Measurements from ENCODE around the gene LANCL2.

LANCL2 gene

GRCh38 chr7:55361560-55361959, 3.6 kb upstream of the LANCL2 start:
- in situ Hi-C loops (cut with HindIII; ENCODE audit: low sequenced_read_pairs) = no loop called here

DNA sequence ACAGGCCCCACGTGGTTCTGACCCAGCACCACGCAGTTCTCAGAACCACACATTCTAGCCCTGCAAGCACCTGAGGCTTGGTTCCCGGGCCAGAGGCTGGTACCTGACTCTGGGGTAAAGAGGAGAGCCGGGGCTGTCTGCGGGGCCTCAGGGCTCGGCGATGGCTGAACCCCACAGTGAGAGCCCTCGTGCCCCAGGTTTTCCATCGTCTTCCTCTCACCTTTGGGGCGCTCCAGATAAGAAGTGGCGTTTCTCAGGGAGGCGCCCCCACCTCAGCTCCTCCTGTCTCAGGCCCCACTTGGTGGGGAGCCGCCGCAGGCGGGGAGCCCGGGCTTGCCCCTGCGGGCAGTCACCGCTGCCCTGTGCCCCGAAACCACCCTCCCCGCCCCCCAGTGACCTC, 2.2 kb upstream of the LANCL2 start:
- in situ Hi-C loops (cut with HindIII; ENCODE audit: low sequenced_read_pairs) = no loop called here

DNA sequence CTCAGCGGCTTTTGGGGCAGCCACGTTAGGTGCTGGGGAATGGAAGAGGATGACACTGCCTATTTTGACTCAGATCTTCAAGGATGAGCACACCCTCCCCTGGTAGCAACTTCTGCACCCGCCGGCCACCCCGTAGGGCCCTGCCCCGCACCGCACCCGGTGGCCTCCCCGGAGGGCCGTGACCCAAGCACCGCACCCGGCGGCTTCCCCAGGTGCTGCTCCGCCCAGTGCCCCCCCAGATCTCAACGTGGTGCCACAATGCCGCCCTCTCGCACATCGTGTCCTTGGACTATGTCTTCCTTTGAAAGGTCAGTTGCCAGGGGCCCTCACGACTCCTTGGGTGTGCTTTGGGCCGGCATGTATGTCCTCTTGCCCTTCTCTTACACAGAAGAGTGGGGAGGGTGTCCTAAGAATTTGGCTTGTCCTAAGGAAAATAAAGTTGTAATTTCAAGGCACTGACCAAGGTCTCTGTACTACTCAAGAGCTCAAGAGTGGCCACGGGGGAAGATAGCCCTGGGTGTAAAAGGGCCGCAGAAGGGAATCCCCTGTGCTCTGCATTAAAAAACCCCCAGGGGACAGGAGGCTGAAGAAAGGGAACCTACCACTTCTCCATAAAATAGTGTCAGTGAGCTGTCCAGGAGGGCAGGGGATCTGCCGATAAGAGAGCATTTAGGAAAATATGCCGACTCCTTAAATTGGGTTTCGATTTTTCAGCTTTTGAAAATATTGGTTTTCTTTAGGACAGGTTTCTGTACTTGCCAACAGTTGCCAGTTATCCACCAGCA, 1.6 kb upstream of the LANCL2 start:
- in situ Hi-C loops (cut with HindIII; ENCODE audit: low sequenced_read_pairs) = no loop called here

GRCh38 chr7:55365675-55366460, 731 bp downstream of the LANCL2 start:
- in situ Hi-C loops (cut with HindIII; ENCODE audit: low sequenced_read_pairs) = no loop called here

DNA sequence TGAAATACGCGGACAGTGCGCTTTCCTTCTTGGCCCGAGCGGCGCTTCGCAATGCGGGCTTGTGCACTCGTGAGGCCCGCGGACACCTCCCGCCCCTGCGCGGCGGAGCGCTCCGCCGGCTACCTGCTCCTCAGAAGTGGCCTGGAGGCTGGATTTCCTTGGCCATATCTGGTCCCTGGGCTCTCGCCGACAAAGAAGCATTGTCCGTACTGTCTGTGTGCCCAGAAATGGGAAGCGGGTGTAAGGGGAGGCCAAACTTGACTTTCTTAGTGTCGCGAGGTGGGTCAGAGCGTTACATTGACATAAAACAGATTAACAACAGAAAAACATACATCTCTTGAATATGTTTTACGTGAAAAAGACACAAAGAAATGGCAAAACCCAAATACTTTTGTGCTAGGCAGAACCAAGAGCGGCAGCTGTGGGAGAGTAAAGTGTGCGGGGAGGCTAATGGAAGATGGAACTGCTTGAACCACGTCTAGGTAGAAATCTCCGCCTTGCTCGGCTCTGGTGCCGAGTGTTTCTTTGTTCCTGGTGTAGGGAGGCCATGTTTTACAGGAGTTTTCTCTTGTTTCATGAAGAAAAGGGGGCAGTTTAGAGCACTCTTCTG, 1.4 kb downstream of the LANCL2 start:
- in situ Hi-C loops (cut with HindIII; ENCODE audit: low sequenced_read_pairs) = no loop called here

GRCh38 chr7:55367283-55367840, 2.2 kb downstream of the LANCL2 start:
- in situ Hi-C loops (cut with HindIII; ENCODE audit: low sequenced_read_pairs) = no loop called here

- in situ Hi-C loops (cut with HindIII; ENCODE audit: low sequenced_read_pairs) = no loop called here
Measured at GRCh38 chr7:55369427-55370400, 4.6 kb downstream of the LANCL2 start.

GRCh38 chr7:55374213-55374612, 9.1 kb downstream of the LANCL2 start:
- in situ Hi-C loops (cut with HindIII; ENCODE audit: low sequenced_read_pairs) = no loop called here

GRCh38 chr7:55375237-55375636, 10.1 kb downstream of the LANCL2 start:
- in situ Hi-C loops (cut with HindIII; ENCODE audit: low sequenced_read_pairs) = no loop called here

GRCh38 chr7:55377162-55377817, 12.2 kb downstream of the LANCL2 start:
- in situ Hi-C loops (cut with HindIII; ENCODE audit: low sequenced_read_pairs) = no loop called here

DNA sequence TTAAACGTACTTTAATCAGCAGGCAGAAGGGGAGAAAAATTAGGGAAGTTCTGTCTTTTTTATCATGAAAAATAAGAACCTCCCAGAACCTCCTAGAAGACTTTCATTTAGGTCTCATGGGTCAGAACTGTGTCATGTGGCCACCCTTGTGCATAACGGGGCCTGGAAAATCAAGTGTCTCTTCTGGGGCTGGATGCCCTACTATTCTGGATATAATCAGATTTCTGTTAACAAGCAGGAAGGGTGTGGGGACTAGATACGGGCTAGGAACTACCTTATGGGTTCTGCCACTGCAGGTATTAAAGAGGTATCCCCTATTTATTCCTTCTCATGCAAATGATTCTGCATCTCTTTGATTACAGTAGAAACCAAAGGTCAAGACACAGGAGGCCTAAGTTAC, 14.1 kb downstream of the LANCL2 start:
- in situ Hi-C loops (cut with HindIII; ENCODE audit: low sequenced_read_pairs) = no loop called here

DNA sequence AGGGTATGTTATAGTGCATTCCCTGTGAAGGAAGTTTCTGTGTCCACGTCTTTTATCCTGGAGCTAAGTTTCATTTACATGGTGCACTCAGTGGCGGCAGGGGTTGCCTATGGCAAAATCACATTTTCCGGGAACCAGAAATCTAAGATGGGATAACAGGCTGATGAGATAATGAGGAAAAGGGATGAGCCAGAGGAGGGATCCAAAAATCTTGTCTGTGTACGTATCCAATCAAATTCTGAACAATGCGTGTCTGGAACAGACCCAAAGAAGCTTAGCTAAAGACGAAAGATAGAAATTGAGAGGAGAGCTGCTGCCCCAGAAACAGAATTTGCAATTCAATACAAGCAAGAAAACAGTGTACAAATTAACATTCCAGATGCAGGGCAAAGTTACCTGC, 16.1 kb downstream of the LANCL2 start:
- in situ Hi-C loops (cut with HindIII; ENCODE audit: low sequenced_read_pairs) = no loop called here

- in situ Hi-C loops (cut with HindIII; ENCODE audit: low sequenced_read_pairs) = no loop called here
Measured at GRCh38 chr7:55381696-55382095, 16.6 kb downstream of the LANCL2 start.

- in situ Hi-C loops (cut with HindIII; ENCODE audit: low sequenced_read_pairs) = no loop called here
Measured at GRCh38 chr7:55382251-55382650, 17.1 kb downstream of the LANCL2 start.

DNA sequence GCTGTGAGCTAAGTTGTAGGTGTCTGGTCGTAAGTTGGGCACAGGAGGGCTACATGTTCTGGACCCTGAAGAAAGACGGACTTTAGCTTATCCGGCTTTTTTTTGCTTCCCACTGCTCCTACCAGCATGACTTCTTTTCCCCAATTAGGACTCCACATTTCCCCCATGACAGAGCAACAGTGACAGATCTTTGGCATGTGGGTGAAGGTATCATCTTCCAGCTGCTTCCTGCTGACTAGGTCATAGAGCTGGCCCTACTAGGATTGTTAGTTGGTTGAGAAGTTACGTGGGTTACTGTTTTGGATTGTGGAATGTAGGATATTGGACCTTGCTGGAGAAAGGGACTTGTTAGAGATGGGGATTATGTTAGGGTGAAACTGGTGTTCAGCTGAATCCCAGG, 21.4 kb downstream of the LANCL2 start:
- in situ Hi-C loops (cut with HindIII; ENCODE audit: low sequenced_read_pairs) = no loop called here

GRCh38 chr7:55387062-55387965, 22.2 kb downstream of the LANCL2 start:
- in situ Hi-C loops (cut with HindIII; ENCODE audit: low sequenced_read_pairs) = no loop called here

DNA sequence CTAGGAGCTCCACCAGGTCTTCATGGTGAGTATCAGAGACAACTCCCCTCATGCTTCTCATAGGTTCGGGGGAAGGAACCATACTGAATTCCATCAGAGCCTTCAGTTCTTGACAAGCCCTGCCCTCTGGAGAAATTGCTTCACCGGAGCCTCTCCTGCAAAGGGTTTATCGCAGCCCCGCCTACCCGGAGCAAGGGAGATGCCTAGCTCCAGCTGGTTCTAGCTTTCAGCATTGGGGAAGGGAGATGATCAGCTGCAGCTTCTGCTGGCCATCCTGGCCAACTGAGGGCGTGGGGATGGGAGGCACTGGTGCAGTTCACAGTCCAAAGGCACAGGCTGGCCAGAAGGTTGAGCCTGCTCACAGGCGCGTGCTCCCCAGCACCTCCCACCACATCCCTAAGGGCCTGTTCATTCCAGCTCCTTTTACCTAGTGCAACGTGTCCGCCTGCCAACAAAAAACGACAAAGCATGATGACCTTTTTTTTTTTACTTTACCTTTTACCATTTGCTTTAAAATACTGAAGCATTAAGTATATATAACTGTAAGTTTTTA, 31.2 kb downstream of the LANCL2 start:
- in situ Hi-C loops (cut with HindIII; ENCODE audit: low sequenced_read_pairs) = no loop called here

- in situ Hi-C loops (cut with HindIII; ENCODE audit: low sequenced_read_pairs) = no loop called here
Measured at GRCh38 chr7:55397617-55398016, 32.5 kb downstream of the LANCL2 start.
